GM21717 (cell line): Measurements from ENCODE around the gene ACTRT2.

Source experiments
- ATAC-seq: cut with Tn5 transposase; IDR thresholded peaks from one replicate; pipeline ENCODE4 v1.9.1; 2021; ENCODE audit warnings: mild to moderate bottlenecking, moderate library complexity; ENCODE audit not compliant: unreplicated experiment

The ACTRT2 gene

GRCh38 chr1:3002349-3003038 lies 18.8 kb upstream of the ACTRT2 start:
- ATAC-seq, result no peak

GRCh38 chr1:3003039-3003940 lies 18.0 kb upstream of the ACTRT2 start:
- no peak for ATAC-seq

- no peak for ATAC-seq
Measured at GRCh38 chr1:3003941-3004270, 17.4 kb upstream of the ACTRT2 start.

GRCh38 chr1:3004285-3005205 lies 16.7 kb upstream of the ACTRT2 start:
- ATAC-seq, result no peak

GRCh38 chr1:3005771-3006170 lies 15.5 kb upstream of the ACTRT2 start:
- no peak for ATAC-seq

GRCh38 chr1:3007298-3008147 lies 13.7 kb upstream of the ACTRT2 start:
- ATAC-seq, result no peak

GRCh38 chr1:3009021-3009420 lies 12.2 kb upstream of the ACTRT2 start:
- no peak for ATAC-seq

- no peak for ATAC-seq
Measured at GRCh38 chr1:3009556-3009955, 11.7 kb upstream of the ACTRT2 start.

- ATAC-seq, result no peak
Measured at GRCh38 chr1:3011127-3011526, 10.1 kb upstream of the ACTRT2 start.

- ATAC-seq, result no peak
Measured at GRCh38 chr1:3011631-3012455, 9.4 kb upstream of the ACTRT2 start.

- no peak for ATAC-seq
Measured at GRCh38 chr1:3012456-3013291, 8.6 kb upstream of the ACTRT2 start.

- ATAC-seq, result no peak
Measured at GRCh38 chr1:3013371-3014049, 7.8 kb upstream of the ACTRT2 start.

- ATAC-seq, result no peak
Measured at GRCh38 chr1:3014050-3014440, 7.2 kb upstream of the ACTRT2 start.

- ATAC-seq, result no peak
Measured at GRCh38 chr1:3014443-3015268, 6.6 kb upstream of the ACTRT2 start.

- ATAC-seq, result no peak
Measured at GRCh38 chr1:3015269-3015635, 6.0 kb upstream of the ACTRT2 start.

- ATAC-seq, result no peak
Measured at GRCh38 chr1:3015744-3016143, 5.5 kb upstream of the ACTRT2 start.
